Vagina (tissue), 2 donors: ENCODE measurements around the gene ZNF135. TPM values are rescaled to one million over a fixed set of nuclear protein-coding genes. Genes with fewer than 3 reads are reported as not detected.

Source experiments
- DNase-seq, 2 donors: peaks; one replicate each; pipeline ENCODE4 v3.0.0-alpha.2; 2017; ENCODE audit errors: extremely low spot score in 2 of 2
- H3K27ac ChIP-seq: fragments of 200-600 bp; sonication (generic); one replicate; pipeline ENCODE4 v1.5.1; 2019
- H3K27me3 ChIP-seq: fragments of 200-600 bp; sonication (generic); one replicate; pipeline ENCODE4 v1.5.1; 2019
- H3K36me3 ChIP-seq, 2 donors: fragments of 200-600 bp; sonication (generic); one replicate each; pipeline ENCODE4 v1.5.1; 2017 to 2019
- H3K4me1 ChIP-seq: fragments of 200-600 bp; sonication (generic); one replicate; pipeline ENCODE4 v1.5.1; 2019
- H3K4me3 ChIP-seq, 2 donors: fragments of 200-600 bp; sonication (generic); 1 replicate in 1 of 2; 2 replicates in 1 of 2; pipeline ENCODE4 v1.5.1; 2016 to 2019
- H3K9me3 ChIP-seq: fragments of 200-600 bp; sonication (generic); one replicate; pipeline ENCODE4 v1.5.1; 2019
- CTCF ChIP-seq, 3 experiments: fragments of 450-650 bp in 2 of 3; fragments of 200-600 bp in 1 of 3; sonication (generic) in 1 of 3; IDR thresholded peaks; one replicate each; pipeline ENCODE4 v1.5.1; 2017 to 2019; ENCODE audit warnings: antibody characterized with exemption in 3 of 3, mild to moderate bottlenecking in 2 of 3, moderate library complexity in 2 of 3
- POLR2A ChIP-seq, 2 donors: fragments of 450-650 bp; IDR thresholded peaks; one replicate each; pipeline ENCODE4 v1.6.1; 2017; ENCODE audit warnings: antibody characterized with exemption in 2 of 2, mild to moderate bottlenecking in 2 of 2, moderate library complexity in 2 of 2
- POLR2AphosphoS5 ChIP-seq, 2 donors: sonication (generic); formaldehyde crosslinking; IDR thresholded peaks; one replicate each; pipeline ENCODE4 v1.9.0; 2017; ENCODE audit warnings: antibody characterized with exemption in 2 of 2, mild to moderate bottlenecking in 2 of 2, low read depth in 1 of 2; ENCODE audit not compliant: insufficient read depth in 1 of 2
- intact Hi-C: fragments of 100-400 bp; cut with DNase I; formaldehyde crosslinking; loops from one replicate; pipeline ENCODE4 v1.15.1; 2023
- total RNA-seq: library from RNA; depleted of rRNA; stranded (reverse); fragments of >200 nt; gene quantifications from one replicate; pipeline ENCODE4 v1.2.3, GENCODE V29; 2016

ZNF135 gene
- total RNA-seq, 1 donor from 2014 or later = 5.4 TPM

DNA sequence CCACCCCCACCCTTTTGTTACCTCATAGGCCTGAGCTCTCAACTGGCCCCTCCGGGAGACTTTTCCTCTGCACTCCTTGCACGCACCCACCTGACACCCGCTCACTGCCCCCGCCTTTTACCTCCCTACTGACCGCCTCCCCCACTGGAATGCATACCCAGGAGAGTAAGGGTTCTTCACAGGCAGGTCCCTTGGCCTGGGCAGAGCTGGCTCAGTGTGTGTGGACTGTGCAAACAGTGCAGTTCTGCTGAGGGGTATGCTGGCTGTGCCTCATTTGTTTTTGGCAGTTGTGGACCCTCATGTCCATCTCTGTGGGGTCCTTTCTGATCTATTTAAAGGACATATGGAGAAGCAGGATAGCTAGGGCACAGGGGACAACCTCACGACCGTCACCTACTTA is 34.0 kb downstream of the ZNF135 start:
- Histone ChIP-seq H3K9me3 (no peaks in the 10 kb centered on the region), H3K4me3 (no peak overlapping the region), H3K4me1 (peaks cover 15% of the 10 kb centered on the region), H3K36me3 (peaks cover 0 to 15% of the 10 kb centered on the region in 2 donors), H3K27me3 (no peaks in the 10 kb centered on the region), H3K27ac (no peak overlapping the region)
- intact Hi-C loops = no loop called here
- TF ChIP-seq POLR2A (IDR thresholded peaks at IDR 0.05) = no peak
- TF ChIP-seq POLR2AphosphoS5 (IDR thresholded peaks at IDR 0.05; ENCODE audit: insufficient read depth in 1 of 2, low read depth in 1 of 2) = no peak
- TF ChIP-seq CTCF (IDR thresholded peaks at IDR 0.05) = no peak
- DNase-seq = no peak

GRCh38 chr19:58095328-58095727 is 36.2 kb downstream of the ZNF135 start:
- no peak for DNase-seq
- Histone ChIP-seq H3K36me3 (peaks cover 0 to 3% of the 10 kb centered on the region in 2 donors), H3K9me3 (no peaks in the 10 kb centered on the region), H3K4me1 (peaks cover 22% of the 10 kb centered on the region), H3K27me3 (no peaks in the 10 kb centered on the region), H3K27ac (no peak overlapping the region), H3K4me3 (no peak overlapping the region)
- TF ChIP-seq CTCF (IDR thresholded peaks at IDR 0.05) (no peak), POLR2AphosphoS5 (IDR thresholded peaks at IDR 0.05; ENCODE audit: insufficient read depth in 1 of 2, low read depth in 1 of 2) (no peak), POLR2A (IDR thresholded peaks at IDR 0.05) (no peak)
- intact Hi-C loops = no loop called here

- Histone ChIP-seq H3K9me3 (no peaks in the 10 kb centered on the region), H3K4me1 (peaks cover 22% of the 10 kb centered on the region), H3K36me3 (peaks cover 0 to 3% of the 10 kb centered on the region in 2 donors), H3K4me3 (peak overlapping the region; percentile 72 to 82), H3K27me3 (no peaks in the 10 kb centered on the region), H3K27ac (no peak overlapping the region)
- TF ChIP-seq POLR2A (IDR thresholded peaks at IDR 0.05) = no peak
- TF ChIP-seq POLR2AphosphoS5 (IDR thresholded peaks at IDR 0.05; ENCODE audit: insufficient read depth in 1 of 2, low read depth in 1 of 2) = no peak
- TF ChIP-seq CTCF (IDR thresholded peaks at IDR 0.05) = no peak
- intact Hi-C loops = no loop called here
- DNase-seq = no peak
These were observed 37.8 kb downstream of the ZNF135 start for GRCh38 chr19:58096884-58097283.

DNA sequence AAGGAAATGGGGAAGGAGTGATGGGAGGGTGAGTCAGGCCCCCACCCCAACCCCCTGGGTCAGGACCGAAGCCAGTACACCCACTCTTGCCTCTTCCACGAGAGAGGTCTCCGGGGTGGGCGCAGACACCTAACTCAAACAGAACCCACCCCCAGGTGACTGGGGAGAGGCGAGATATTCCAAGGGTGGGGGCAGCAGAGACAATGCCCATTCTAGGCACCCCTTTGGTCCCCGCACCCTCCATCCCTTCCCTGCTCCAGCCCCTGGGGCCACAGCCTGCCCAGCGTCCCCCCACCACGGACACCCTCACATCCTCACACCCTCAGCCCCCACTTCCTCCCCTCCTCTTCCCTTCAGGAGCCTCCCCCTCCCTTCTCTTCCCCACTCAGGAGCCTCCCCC is 38.3 kb downstream of the ZNF135 start:
- H3K27ac ChIP-seq = peak overlapping the region; percentile 89
- TF ChIP-seq CTCF (IDR thresholded peaks at IDR 0.05) (no peak), POLR2AphosphoS5 (IDR thresholded peaks at IDR 0.05; ENCODE audit: insufficient read depth in 1 of 2, low read depth in 1 of 2) (no peak), POLR2A (IDR thresholded peaks at IDR 0.05) (no peak)
- peaks cover 0 to 3% of the 10 kb centered on the region in 2 donors for H3K36me3 ChIP-seq
- no peak for DNase-seq
- no peaks in the 10 kb centered on the region for H3K27me3 ChIP-seq
- peak overlapping the region; percentile 72 to 82 for H3K4me3 ChIP-seq
- peaks cover 22% of the 10 kb centered on the region for H3K4me1 ChIP-seq
- H3K9me3 ChIP-seq = no peaks in the 10 kb centered on the region
- intact Hi-C loops = no loop called here

GRCh38 chr19:58097781-58098681 is 38.9 kb downstream of the ZNF135 start, which contains the start of gene ZSCAN18:
Gene ZSCAN18, minus strand, starts transcription at chr19:58098231. Its CDS starts 7,964 bp downstream, at chr19:58090267.
- no peaks in the 10 kb centered on the region for H3K9me3 ChIP-seq
- H3K27me3 ChIP-seq = no peaks in the 10 kb centered on the region
- H3K36me3 ChIP-seq = peaks cover 0 to 3% of the 10 kb centered on the region in 2 donors
- peak within 1 kb of the TSS; percentile 72 to 82 for H3K4me3 ChIP-seq
- intact Hi-C loops = no loop called here
- TF ChIP-seq POLR2A (IDR thresholded peaks at IDR 0.05) = peak in 1 of 2 donors; percentile 39
- TF ChIP-seq CTCF (IDR thresholded peaks at IDR 0.05) = no peak
- peak; percentile 92 to 94 for TF ChIP-seq POLR2AphosphoS5 (IDR thresholded peaks at IDR 0.05; ENCODE audit: insufficient read depth in 1 of 2, low read depth in 1 of 2)
- H3K27ac ChIP-seq = peak within 1 kb of the TSS; percentile 89
- peaks cover 22% of the 10 kb centered on the region for H3K4me1 ChIP-seq
- peak in 1 of 2 donors; percentile 96 for DNase-seq
